Effector memory CD8-positive, alpha-beta T cell (primary cell): Measurements from ENCODE around the gene GNG10.

Experiments used
- ATAC-seq: fragments of 150-1000 bp; cut with Tn5 transposase; replicated peaks from 2 replicates; pipeline ENCODE4 v1.10.0; 2021; ENCODE audit warnings: mild to moderate bottlenecking, moderate library complexity
- DNase-seq, 3 experiments: peaks; one replicate each; pipeline ENCODE4 v3.0.0; 2021
- H3K27ac Mint-ChIP-seq, 2 donors: one replicate each; pipeline ENCODE4 v1.8.0; 2022; ENCODE audit warnings: mild to moderate bottlenecking in 2 of 2, mixed read lengths in 2 of 2, moderate library complexity in 2 of 2
- H3K27me3 Mint-ChIP-seq, 2 donors: one replicate each; pipeline ENCODE4 v1.8.0; 2022; ENCODE audit warnings: mixed read lengths in 2 of 2
- H3K36me3 Mint-ChIP-seq: one replicate; pipeline ENCODE4 v1.8.0; 2022; ENCODE audit warnings: mild to moderate bottlenecking, moderate library complexity, mixed read lengths; ENCODE audit not compliant: insufficient read depth
- H3K4me1 Mint-ChIP-seq, 2 donors: one replicate each; pipeline ENCODE4 v1.8.0; 2022; ENCODE audit warnings: low read depth in 2 of 2, mixed read lengths in 2 of 2
- H3K4me3 Mint-ChIP-seq, 2 donors: one replicate each; pipeline ENCODE4 v1.8.0; 2022; ENCODE audit warnings: mild to moderate bottlenecking in 2 of 2, mixed read lengths in 2 of 2, moderate library complexity in 2 of 2
- H3K9me3 Mint-ChIP-seq, 2 donors: one replicate each; pipeline ENCODE4 v1.8.0; 2022; ENCODE audit warnings: mixed read lengths in 2 of 2

Gene GNG10

DNA sequence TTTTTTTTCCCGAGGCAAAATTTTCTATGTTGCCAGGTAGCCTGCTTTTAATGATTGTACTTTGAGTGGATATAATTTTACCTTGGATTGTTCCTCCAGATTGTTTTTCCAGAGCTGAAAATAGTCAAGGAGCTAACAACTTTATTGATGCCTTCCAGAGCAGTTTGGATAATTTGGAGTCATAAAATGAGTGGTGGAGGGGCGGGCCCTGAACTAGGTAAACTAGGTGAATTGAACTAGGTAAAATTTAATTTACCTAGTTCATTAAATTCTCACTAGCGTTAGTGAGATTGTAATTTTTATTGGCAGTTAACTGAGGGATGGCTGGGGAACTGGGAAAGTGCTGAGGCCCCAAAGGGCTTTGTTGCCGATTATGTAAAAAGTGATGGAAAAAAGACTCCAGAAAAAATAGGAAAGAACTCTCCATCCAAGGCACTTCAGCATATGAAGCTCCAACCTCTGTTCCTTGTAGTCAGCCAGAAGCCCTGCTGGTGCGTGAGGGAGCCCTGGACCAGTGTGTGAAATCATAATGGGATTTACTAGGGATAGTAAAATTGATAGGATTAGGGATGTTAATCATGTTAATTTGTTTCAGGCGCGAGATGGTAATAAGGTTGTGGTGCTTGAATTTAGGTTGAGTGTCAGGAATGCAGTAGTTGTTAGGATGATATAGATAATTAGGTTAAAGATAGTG lies 28.6 kb upstream of the GNG10 start:
- H3K4me3 Mint-ChIP-seq, result peak overlapping the region; percentile 92 to 93
- no peak overlapping the region for H3K27ac Mint-ChIP-seq
- no peaks in the 10 kb centered on the region for H3K9me3 Mint-ChIP-seq
- H3K27me3 Mint-ChIP-seq, result no peaks in the 10 kb centered on the region
- H3K4me1 Mint-ChIP-seq, result peaks cover 14 to 29% of the 10 kb centered on the region in 2 donors
- DNase-seq (no peak), ATAC-seq (no peak)
- peaks cover 12% of the 10 kb centered on the region for H3K36me3 Mint-ChIP-seq

DNA sequence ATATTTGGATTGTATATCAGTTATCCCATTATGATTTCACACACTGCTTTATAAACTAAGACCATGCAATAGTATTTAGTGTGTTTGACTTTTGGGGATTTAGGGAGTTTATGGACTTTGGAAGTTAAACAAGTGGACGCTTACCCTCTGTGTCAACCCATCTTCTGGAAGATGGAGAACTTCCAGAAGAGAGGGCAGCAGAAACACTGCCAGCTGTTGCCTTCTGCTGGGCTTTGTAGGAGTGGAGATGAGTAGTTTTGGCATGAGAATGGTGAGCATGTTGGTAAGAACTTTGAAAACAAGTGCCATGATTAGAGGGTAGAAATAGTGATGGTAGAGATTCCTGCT lies 28.0 kb upstream of the GNG10 start:
- H3K4me3 Mint-ChIP-seq, result no peak overlapping the region

DNA sequence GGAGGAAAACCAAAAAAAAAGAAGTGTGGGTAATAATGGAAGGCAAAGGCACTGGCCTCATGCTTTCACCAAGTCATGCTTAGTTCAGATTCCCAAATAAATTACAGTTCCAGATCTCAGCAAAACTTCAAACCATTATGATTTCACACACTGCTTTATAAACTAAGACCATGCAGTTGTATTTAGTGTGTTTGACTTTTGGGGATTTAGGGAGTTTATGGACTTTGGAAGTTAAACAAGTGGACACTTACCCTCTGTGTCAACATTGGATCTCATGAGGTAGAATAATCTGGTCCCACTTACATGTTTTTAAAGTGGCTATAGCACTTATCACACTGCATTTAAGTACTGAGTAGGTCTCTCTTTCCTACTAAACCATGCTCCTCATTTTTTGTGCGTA lies 26.5 kb upstream of the GNG10 start:
- H3K4me1 Mint-ChIP-seq, result peaks cover 14 to 29% of the 10 kb centered on the region in 2 donors
- no peak overlapping the region for H3K27ac Mint-ChIP-seq
- DNase-seq (no peak), ATAC-seq (no peak)
- H3K9me3 Mint-ChIP-seq, result no peaks in the 10 kb centered on the region
- no peaks in the 10 kb centered on the region for H3K27me3 Mint-ChIP-seq
- peaks cover 12% of the 10 kb centered on the region for H3K36me3 Mint-ChIP-seq
- no peak overlapping the region for H3K4me3 Mint-ChIP-seq

More for the DNA sequence above, 28.0 kb upstream of the GNG10 start:
- ATAC-seq (no peak), DNase-seq (no peak)
- H3K27me3 Mint-ChIP-seq, result no peaks in the 10 kb centered on the region
- H3K9me3 Mint-ChIP-seq, result no peaks in the 10 kb centered on the region
- H3K4me1 Mint-ChIP-seq, result peaks cover 14 to 29% of the 10 kb centered on the region in 2 donors
- peaks cover 12% of the 10 kb centered on the region for H3K36me3 Mint-ChIP-seq
- no peak overlapping the region for H3K27ac Mint-ChIP-seq

DNA sequence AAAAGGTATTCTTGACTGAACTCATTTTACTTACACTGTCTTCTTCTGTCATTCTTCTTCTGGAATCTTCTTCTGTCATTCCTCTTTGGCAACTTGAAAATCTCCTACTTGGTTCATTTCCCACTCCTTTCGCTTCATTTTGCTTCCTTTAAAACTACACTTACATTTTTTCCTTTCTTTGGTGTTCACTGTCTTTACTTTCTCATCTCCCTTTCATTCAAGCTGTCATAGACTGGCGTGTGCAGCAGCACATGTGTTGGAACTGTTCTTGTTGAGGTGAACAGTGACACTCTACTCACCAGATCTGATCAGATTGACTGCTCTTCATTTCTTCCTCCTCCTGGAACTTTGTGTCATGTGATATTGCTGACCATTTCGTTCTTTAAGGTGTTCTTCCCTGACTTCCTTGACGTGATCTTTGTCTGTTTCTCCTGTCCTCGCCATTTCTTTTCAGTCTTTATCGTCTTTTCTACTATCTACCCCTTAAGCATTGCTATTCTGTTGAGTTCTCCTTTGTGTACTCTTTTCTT lies 23.9 kb upstream of the GNG10 start:
- Mint-ChIP-seq H3K27me3 (no peaks in the 10 kb centered on the region), H3K4me3 (no peak overlapping the region), H3K36me3 (no peaks in the 10 kb centered on the region), H3K27ac (no peak overlapping the region), H3K4me1 (peaks cover 8 to 16% of the 10 kb centered on the region in 2 donors), H3K9me3 (no peaks in the 10 kb centered on the region)
- DNase-seq, result no peak
- no peak for ATAC-seq

GRCh38 chr9:111644195-111644772 lies 17.1 kb upstream of the GNG10 start:
- Mint-ChIP-seq H3K36me3 (peaks cover 11% of the 10 kb centered on the region), H3K27me3 (no peaks in the 10 kb centered on the region), H3K9me3 (no peaks in the 10 kb centered on the region), H3K4me1 (peaks cover 4 to 5% of the 10 kb centered on the region in 2 donors), H3K27ac (no peak overlapping the region), H3K4me3 (no peak overlapping the region)
- DNase-seq (no peak), ATAC-seq (no peak)

GRCh38 chr9:111645806-111646205 lies 15.6 kb upstream of the GNG10 start:
- no peak overlapping the region for H3K4me3 Mint-ChIP-seq
- H3K36me3 Mint-ChIP-seq, result peaks cover 12% of the 10 kb centered on the region
- H3K4me1 Mint-ChIP-seq, result peaks cover 4 to 5% of the 10 kb centered on the region in 2 donors
- ATAC-seq (no peak), DNase-seq (no peak)
- H3K9me3 Mint-ChIP-seq, result no peaks in the 10 kb centered on the region
- no peak overlapping the region for H3K27ac Mint-ChIP-seq
- no peaks in the 10 kb centered on the region for H3K27me3 Mint-ChIP-seq

GRCh38 chr9:111646417-111646816 lies 15.0 kb upstream of the GNG10 start:
- ATAC-seq, result no peak
- H3K27me3 Mint-ChIP-seq, result no peaks in the 10 kb centered on the region
- H3K36me3 Mint-ChIP-seq, result peaks cover 18% of the 10 kb centered on the region
- no peak overlapping the region for H3K27ac Mint-ChIP-seq
- H3K9me3 Mint-ChIP-seq, result no peaks in the 10 kb centered on the region
- peaks cover 4 to 5% of the 10 kb centered on the region in 2 donors for H3K4me1 Mint-ChIP-seq
- no peak overlapping the region for H3K4me3 Mint-ChIP-seq
- DNase-seq, result no peak

GRCh38 chr9:111648066-111648465 lies 13.3 kb upstream of the GNG10 start:
- no peaks in the 10 kb centered on the region for H3K9me3 Mint-ChIP-seq
- ATAC-seq, result no peak
- H3K4me1 Mint-ChIP-seq, result peaks cover 4 to 5% of the 10 kb centered on the region in 2 donors
- H3K36me3 Mint-ChIP-seq, result peaks cover 20% of the 10 kb centered on the region
- H3K27me3 Mint-ChIP-seq, result no peaks in the 10 kb centered on the region
- no peak overlapping the region for H3K4me3 Mint-ChIP-seq
- no peak for DNase-seq
- H3K27ac Mint-ChIP-seq, result no peak overlapping the region

DNA sequence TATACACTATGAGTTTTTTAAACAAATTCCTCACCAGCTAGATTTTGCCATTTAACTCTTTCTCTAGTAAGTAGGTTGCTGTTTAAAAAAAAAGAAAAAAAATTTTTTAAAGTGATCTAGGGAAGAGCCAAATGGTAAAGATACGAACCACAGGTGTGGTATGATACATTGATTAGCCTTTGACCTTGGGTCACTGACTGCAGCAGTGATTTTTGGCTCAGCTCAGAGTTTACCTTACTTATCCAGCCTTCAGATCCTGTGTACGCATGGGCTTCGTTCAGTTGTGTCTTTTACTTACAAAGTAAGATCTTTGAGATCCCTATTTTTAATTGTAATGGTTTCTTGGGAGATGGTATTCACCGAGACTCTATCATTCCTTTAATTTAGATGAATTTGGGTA lies 12.4 kb upstream of the GNG10 start:
- Mint-ChIP-seq H3K36me3 (peaks cover 26% of the 10 kb centered on the region), H3K27ac (no peak overlapping the region), H3K9me3 (no peaks in the 10 kb centered on the region), H3K4me1 (peaks cover 4 to 5% of the 10 kb centered on the region in 2 donors), H3K4me3 (no peak overlapping the region), H3K27me3 (no peaks in the 10 kb centered on the region)
- no peak for DNase-seq
- no peak for ATAC-seq

- no peaks in the 10 kb centered on the region for H3K9me3 Mint-ChIP-seq
- ATAC-seq (no peak), DNase-seq (no peak)
- H3K4me3 Mint-ChIP-seq, result no peak overlapping the region
- H3K27me3 Mint-ChIP-seq, result no peaks in the 10 kb centered on the region
- H3K36me3 Mint-ChIP-seq, result peaks cover 8% of the 10 kb centered on the region
- H3K4me1 Mint-ChIP-seq, result peaks cover 2 to 4% of the 10 kb centered on the region in 2 donors
- no peak overlapping the region for H3K27ac Mint-ChIP-seq
These were observed 4.4 kb upstream of the GNG10 start for GRCh38 chr9:111657051-111657450.

DNA sequence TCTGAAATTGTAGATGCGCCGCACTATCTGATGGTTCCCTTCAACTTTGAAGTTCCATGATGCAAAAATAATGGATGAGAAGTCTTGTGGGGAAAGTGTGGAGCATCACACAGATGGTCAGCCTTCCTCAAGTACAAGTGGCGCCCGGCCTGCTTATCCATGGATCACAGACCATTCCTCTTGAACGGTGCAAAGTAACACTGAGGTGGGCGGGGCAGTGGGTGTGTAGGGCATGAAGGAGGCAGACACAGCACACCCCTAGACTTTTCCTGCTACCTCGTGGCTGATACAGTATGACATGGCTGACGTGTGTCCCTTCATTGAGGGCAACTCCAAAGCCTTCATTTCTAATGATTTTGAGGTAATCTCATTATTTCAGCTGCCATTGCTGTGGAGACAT lies 2.5 kb upstream of the GNG10 start:
- Mint-ChIP-seq H3K9me3 (no peaks in the 10 kb centered on the region), H3K36me3 (peaks cover 4% of the 10 kb centered on the region), H3K27me3 (no peaks in the 10 kb centered on the region), H3K4me3 (no peak overlapping the region), H3K27ac (no peak overlapping the region), H3K4me1 (peaks cover 18% of the 10 kb centered on the region in 2 donors)
- DNase-seq (no peak), ATAC-seq (no peak)

- Mint-ChIP-seq H3K9me3 (no peaks in the 10 kb centered on the region), H3K4me1 (peaks cover 18 to 22% of the 10 kb centered on the region in 2 donors), H3K4me3 (peak overlapping the region in 1 of 2 donors; percentile 97), H3K36me3 (peaks cover 2% of the 10 kb centered on the region), H3K27me3 (no peaks in the 10 kb centered on the region), H3K27ac (no peak overlapping the region)
- DNase-seq (no peak), ATAC-seq (no peak)
These were observed 1.7 kb upstream of the GNG10 start for GRCh38 chr9:111659691-111660090.

- DNase-seq (peak; percentile 5 to 11 (median 8)), ATAC-seq (peak; percentile 34)
- Mint-ChIP-seq H3K9me3 (no peaks in the 10 kb centered on the region), H3K27ac (peak overlapping the region; percentile 90), H3K4me1 (peaks cover 21 to 23% of the 10 kb centered on the region in 2 donors), H3K36me3 (peaks cover 5% of the 10 kb centered on the region), H3K27me3 (no peaks in the 10 kb centered on the region), H3K4me3 (peak overlapping the region; percentile 95 to 97)
These were observed 557 bp downstream of the GNG10 start for GRCh38 chr9:111661802-111662521.
